GM13976 (cell line): ENCODE data around the gene EPHA6.

Source experiments
- DNase-seq: peaks from one replicate; pipeline ENCODE4 v3.0.0; 2012; ENCODE audit warnings: low spot score
- CTCF ChIP-seq: IDR thresholded peaks from 2 replicates; pipeline ENCODE4 v1.5.1; 2012; ENCODE audit warnings: borderline replicate concordance, mild to moderate bottlenecking; ENCODE audit not compliant: insufficient read depth; ENCODE audit errors: extremely low read depth, missing control alignments, control extremely low read depth
- in situ Hi-C: fragments of 300-500 bp; cut with MboI; formaldehyde crosslinking; loops from one replicate; pipeline ENCODE4 v1.12.0; 2022; ENCODE audit warnings: low sequenced_read_pairs, mixed read lengths, inconsistent platforms; ENCODE audit not compliant: unreplicated experiment

Gene EPHA6

GRCh38 chr3:97689962-97690361 is 875.6 kb downstream of the EPHA6 start:
- no peak for TF ChIP-seq CTCF
- in situ Hi-C loops = no loop called here
- DNase-seq = no peak

- no peak for TF ChIP-seq CTCF
- no peak for DNase-seq
- in situ Hi-C loops = no loop called here
Observed at GRCh38 chr3:97691354-97691753, 877.0 kb downstream of the EPHA6 start.

- no peak for DNase-seq
- in situ Hi-C loops = no loop called here
- no peak for TF ChIP-seq CTCF
Observed at GRCh38 chr3:97692389-97692788, 878.0 kb downstream of the EPHA6 start.

GRCh38 chr3:97692831-97693230 is 878.4 kb downstream of the EPHA6 start:
- in situ Hi-C loops = no loop called here
- no peak for TF ChIP-seq CTCF
- no peak for DNase-seq

GRCh38 chr3:97694876-97695275 is 880.5 kb downstream of the EPHA6 start:
- no peak for DNase-seq
- in situ Hi-C loops = no loop called here
- no peak for TF ChIP-seq CTCF

GRCh38 chr3:97698691-97699090 is 884.3 kb downstream of the EPHA6 start:
- no peak for TF ChIP-seq CTCF
- DNase-seq = no peak
- in situ Hi-C loops = no loop called here

- in situ Hi-C loops = loop anchor here (25.0 kb wide), 1 partner anchor 838 kb away; no protein-coding TSS in a partner anchor
- no peak for TF ChIP-seq CTCF
Observed at GRCh38 chr3:97699889-97700288, 885.5 kb downstream of the EPHA6 start.

More at GRCh38 chr3:97699889-97700288, 885.5 kb downstream of the EPHA6 start:
- DNase-seq = no peak
